ENCODE measurements around the gene USP13.

Gene USP13

DNA sequence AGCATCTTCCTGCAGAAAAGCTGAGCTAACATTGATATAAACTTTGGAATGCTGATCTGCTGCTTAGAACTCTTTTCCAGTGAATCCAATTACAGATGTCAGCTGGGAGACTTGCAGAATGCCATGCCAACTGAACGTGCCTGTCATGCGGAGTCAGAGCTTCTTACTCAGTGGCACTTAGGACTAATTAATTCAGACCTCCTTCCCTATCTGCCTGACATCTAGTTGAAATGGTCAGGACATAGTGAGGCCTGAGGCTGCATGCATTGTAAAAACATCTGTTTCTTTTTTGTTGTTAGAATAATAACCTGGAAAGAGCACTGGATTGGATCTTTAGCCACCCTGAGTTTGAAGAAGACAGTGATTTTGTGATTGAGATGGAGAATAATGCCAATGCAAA, 112.6 kb downstream of the USP13 start:
- DNase-seq (ENCODE audit: low read depth): peak; percentile 32
- no peak overlapping the region for H3K4me3 ChIP-seq (ENCODE audit: low read length)
- TF ChIP-seq CTCF (conservative IDR thresholded peaks at IDR 0.05; ENCODE audit: low read length): no peak

- DNase-seq (ENCODE audit: low read depth): no peak
- H3K4me3 ChIP-seq (ENCODE audit: low read length): no peak overlapping the region
- TF ChIP-seq CTCF (conservative IDR thresholded peaks at IDR 0.05; ENCODE audit: low read length): no peak
These were observed 113.7 kb downstream of the USP13 start for GRCh38 chr3:179766416-179767133.

DNA sequence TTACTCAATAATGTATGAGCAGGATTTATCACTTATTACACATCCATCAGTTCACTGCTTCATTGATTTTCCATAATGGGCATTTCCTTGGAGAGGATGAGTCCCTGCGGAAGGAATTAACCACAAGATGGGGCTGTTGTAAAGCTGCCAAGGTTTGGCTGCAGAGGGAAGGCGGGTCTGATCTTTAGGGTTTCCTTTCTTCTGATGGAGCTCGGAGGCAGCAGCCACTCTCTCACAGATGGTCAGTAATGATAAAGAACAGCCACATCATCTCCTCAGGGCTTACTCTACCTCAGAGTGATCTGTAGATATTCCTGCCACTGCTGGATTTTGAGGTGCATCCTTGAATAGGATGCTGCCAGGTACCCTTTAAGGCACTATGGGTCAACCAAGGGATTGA, 115.2 kb downstream of the USP13 start:
- peak; percentile 61 for TF ChIP-seq CTCF (conservative IDR thresholded peaks at IDR 0.05; ENCODE audit: low read length)
- H3K4me3 ChIP-seq (ENCODE audit: low read length): no peak overlapping the region
- DNase-seq (ENCODE audit: low read depth): peak; percentile 70

- no peak for DNase-seq (ENCODE audit: low read depth)
- TF ChIP-seq CTCF (conservative IDR thresholded peaks at IDR 0.05; ENCODE audit: low read length): no peak
These were observed 116.8 kb downstream of the USP13 start for GRCh38 chr3:179769411-179770247.

DNA sequence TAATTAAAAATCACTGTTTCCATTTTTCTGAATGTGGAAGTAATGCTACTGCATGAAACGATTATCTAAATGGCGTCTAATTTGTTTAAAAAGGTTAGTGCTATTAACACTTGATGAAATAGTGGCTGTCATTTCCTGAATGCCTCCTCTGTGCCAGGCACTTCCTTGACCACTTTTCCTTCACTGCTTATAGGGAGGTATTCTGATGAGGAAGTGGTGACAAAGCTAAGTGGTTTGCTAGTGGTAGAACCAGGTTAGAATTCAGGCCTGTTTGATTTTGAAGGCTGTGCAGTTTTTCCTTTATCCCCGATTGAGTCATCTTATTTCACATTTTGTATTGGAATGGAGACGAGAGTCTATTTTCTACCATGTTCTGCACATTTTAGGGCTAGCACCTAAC, 119.0 kb downstream of the USP13 start:
- DNase-seq (ENCODE audit: low read depth): no peak
- no peak overlapping the region for H3K4me3 ChIP-seq (ENCODE audit: low read length)
- TF ChIP-seq CTCF (conservative IDR thresholded peaks at IDR 0.05; ENCODE audit: low read length): no peak

More at GRCh38 chr3:179769411-179770247, 116.8 kb downstream of the USP13 start:
- no peak overlapping the region for H3K4me3 ChIP-seq (ENCODE audit: low read length)

DNA sequence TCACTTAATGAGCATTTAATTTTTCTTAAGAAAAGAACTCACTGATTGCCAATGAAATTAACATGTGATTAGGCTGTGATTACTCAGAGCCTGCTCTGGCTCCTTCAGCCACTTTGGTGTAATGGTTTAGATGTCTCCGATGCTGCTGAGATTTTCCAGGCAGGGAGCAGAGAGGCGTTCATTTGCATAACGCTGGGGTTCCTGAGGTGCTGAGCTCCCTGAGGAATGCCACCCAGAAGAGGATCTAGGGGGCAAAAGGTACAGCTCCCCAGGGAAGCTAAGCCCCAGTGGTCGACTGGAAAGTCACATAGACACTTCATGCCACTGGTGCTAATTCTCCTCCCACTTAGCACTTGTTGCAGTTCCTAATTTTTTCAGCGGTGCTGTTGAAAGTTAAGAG, 119.5 kb downstream of the USP13 start:
- no peak for TF ChIP-seq CTCF (conservative IDR thresholded peaks at IDR 0.05; ENCODE audit: low read length)

More for the DNA sequence above, 119.5 kb downstream of the USP13 start:
- DNase-seq (ENCODE audit: low read depth): no peak
- no peak overlapping the region for H3K4me3 ChIP-seq (ENCODE audit: low read length)
